ENCODE data around the gene MYO18B. TPM values are rescaled to one million over a fixed set of nuclear protein-coding genes. Genes with fewer than 3 reads are reported as not detected.

MYO18B gene
- total and polyA plus RNA-seq, 2 donors from 2014 or later = 0.19 to 0.41 TPM

DNA sequence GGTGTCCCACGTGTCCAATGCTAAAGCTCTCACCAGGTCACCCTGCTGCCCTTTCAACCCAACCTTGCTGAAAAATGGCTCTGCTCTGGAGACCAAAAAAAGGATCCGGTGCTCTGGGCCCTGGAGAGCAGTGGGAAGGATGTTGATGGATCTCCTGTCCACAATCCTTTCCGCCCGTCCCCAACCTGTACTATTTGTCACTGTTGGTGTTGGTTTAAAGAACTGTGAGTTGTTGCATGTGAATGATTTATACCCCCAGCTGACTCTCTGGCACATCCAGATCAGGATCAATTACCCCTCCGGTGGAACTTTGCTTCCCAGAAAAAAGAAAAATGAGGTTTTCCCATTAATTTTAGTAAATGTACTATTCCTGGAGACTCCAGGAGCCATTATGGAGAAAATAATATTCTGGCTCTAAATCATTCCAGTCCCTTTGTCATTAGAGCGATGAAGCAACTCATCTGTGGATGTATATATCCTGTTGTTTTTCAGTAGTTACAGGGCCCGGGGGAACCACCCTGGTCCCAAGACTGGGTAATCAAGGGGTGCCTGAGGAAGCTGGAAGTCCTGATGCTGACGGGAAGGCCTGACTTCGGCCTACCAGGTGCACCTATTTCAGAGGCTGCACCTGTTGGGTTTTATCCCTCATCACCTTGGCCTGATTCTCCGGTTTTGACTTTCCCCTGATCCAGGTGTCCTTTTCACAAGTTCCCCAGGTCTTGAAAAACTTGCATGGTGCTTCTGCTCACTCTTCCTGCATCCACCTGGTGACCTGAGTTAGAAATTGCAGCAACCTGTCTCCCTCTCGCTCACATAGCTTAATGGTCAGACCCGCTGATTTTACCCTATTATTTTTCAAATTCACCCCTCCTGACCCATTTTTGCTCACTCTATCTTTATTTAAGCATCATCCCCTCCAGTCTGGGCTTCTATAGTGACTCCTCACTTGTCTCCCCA is 218.1 kb downstream of the MYO18B start:
- Histone ChIP-seq H3K27me3 (ENCODE audit: control insufficient read depth, insufficient read depth, low read length) (no peaks in the 10 kb centered on the region), H3K4me1 (ENCODE audit: control insufficient read depth in 2 of 3, insufficient read depth in 2 of 3, low read depth in 1 of 3, low read length in 3 of 3) (no peaks in the 10 kb centered on the region), H3K9ac (ENCODE audit: low read length in 3 of 3) (no peak overlapping the region), H3K36me3 (ENCODE audit: control insufficient read depth in 2 of 3, insufficient read depth in 3 of 3, low read length in 3 of 3) (no peaks in the 10 kb centered on the region), H3K27ac (ENCODE audit: low read depth in 2 of 2, low read length in 2 of 2) (no peak overlapping the region), H3K9me3 (ENCODE audit: control insufficient read depth in 2 of 3, insufficient read depth in 1 of 3, low read length in 3 of 3) (peaks cover 0 to 3% (median 0%) of the 10 kb centered on the region in 3 donors), H3K4me3 (ENCODE audit: low read length in 3 of 3) (no peak overlapping the region)
- DNase-seq = no peak
- FAIRE-seq = no peak
- intact Hi-C loops (cut with DNase I) = no loop called here
- TF ChIP-seq CTCF (IDR thresholded peaks at IDR 0.05; ENCODE audit: borderline replicate concordance, extremely low read depth, insufficient read depth) = no peak

DNA sequence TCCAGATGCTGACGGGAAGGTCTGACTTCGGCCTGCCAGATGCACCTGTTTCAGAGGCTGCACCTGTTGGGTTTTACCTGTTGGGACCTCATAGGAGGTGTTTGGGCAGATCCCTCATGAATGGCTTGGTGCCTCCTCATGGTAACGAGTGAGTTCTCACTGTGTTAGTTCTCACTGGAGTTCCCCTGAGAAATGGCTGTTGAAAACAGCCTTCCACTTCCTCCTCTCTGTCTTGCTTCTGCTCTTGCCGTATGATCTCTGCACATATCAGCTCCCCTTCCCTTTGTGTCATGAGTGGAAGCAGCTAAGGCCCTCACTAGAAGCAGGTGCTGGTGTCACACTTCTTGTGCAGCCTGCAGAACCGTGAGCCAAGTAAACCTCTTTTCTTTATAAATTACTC is 219.7 kb downstream of the MYO18B start:
- Histone ChIP-seq H3K4me3 (ENCODE audit: low read length in 3 of 3) (no peak overlapping the region), H3K4me1 (ENCODE audit: control insufficient read depth in 2 of 3, insufficient read depth in 2 of 3, low read depth in 1 of 3, low read length in 3 of 3) (no peaks in the 10 kb centered on the region), H3K36me3 (ENCODE audit: control insufficient read depth in 2 of 3, insufficient read depth in 3 of 3, low read length in 3 of 3) (no peaks in the 10 kb centered on the region), H3K9me3 (ENCODE audit: control insufficient read depth in 2 of 3, insufficient read depth in 1 of 3, low read length in 3 of 3) (peaks cover 0 to 3% (median 0%) of the 10 kb centered on the region in 3 donors), H3K27ac (ENCODE audit: low read depth in 2 of 2, low read length in 2 of 2) (no peak overlapping the region), H3K27me3 (ENCODE audit: control insufficient read depth, insufficient read depth, low read length) (no peaks in the 10 kb centered on the region), H3K9ac (ENCODE audit: low read length in 3 of 3) (no peak overlapping the region)
- DNase-seq (no peak), FAIRE-seq (no peak)
- intact Hi-C loops (cut with DNase I) = no loop called here
- no peak for TF ChIP-seq CTCF (IDR thresholded peaks at IDR 0.05; ENCODE audit: borderline replicate concordance, extremely low read depth, insufficient read depth)

DNA sequence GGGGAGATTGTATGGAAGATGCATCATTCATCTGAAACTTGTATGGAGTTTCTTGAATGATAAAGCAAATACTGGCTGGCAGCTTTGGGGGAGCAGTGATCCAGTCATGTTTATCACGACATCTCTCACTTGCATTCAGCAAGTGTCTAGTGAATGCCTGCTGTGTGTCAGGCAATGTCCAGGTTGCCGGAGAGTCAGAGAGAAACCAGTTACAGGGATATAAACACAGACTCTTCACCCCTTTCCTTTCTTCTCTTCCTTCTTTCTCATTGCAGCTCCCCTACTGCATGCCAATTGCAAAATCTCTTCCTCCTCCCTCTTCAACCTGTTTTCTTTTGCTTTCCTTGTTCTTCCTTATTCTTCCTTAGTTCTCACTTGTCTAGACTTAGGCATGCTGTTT is 220.7 kb downstream of the MYO18B start:
- intact Hi-C loops (cut with DNase I) = no loop called here
- TF ChIP-seq CTCF (IDR thresholded peaks at IDR 0.05; ENCODE audit: borderline replicate concordance, extremely low read depth, insufficient read depth) = no peak
- no peak for FAIRE-seq

More for the DNA sequence above, 220.7 kb downstream of the MYO18B start:
- H3K27ac ChIP-seq (ENCODE audit: low read depth in 2 of 2, low read length in 2 of 2) = no peak overlapping the region
- H3K9ac ChIP-seq (ENCODE audit: low read length in 3 of 3) = no peak overlapping the region
- H3K4me1 ChIP-seq (ENCODE audit: control insufficient read depth in 2 of 3, insufficient read depth in 2 of 3, low read depth in 1 of 3, low read length in 3 of 3) = no peaks in the 10 kb centered on the region
- no peak overlapping the region for H3K4me3 ChIP-seq (ENCODE audit: low read length in 3 of 3)
- H3K27me3 ChIP-seq (ENCODE audit: control insufficient read depth, insufficient read depth, low read length) = no peaks in the 10 kb centered on the region
- DNase-seq = no peak
- peaks cover 0 to 3% (median 0%) of the 10 kb centered on the region in 3 donors for H3K9me3 ChIP-seq (ENCODE audit: control insufficient read depth in 2 of 3, insufficient read depth in 1 of 3, low read length in 3 of 3)
- no peaks in the 10 kb centered on the region for H3K36me3 ChIP-seq (ENCODE audit: control insufficient read depth in 2 of 3, insufficient read depth in 3 of 3, low read length in 3 of 3)
